HepG2 (cell line): ENCODE data around the gene UCK2. TPM values are rescaled to one million over a fixed set of nuclear protein-coding genes. Genes with fewer than 3 reads are reported as not detected.

ENCODE experiments used
- CHCHD3 ChIP-seq: sonication (generic); formaldehyde crosslinking; IDR thresholded peaks from 2 replicates; pipeline ENCODE4 v1.8.0; 2022; ENCODE audit warnings: mild to moderate bottlenecking, missing genetic modification reagents, moderate library complexity
- HDAC1 ChIP-seq: sonication (generic); formaldehyde crosslinking; IDR thresholded peaks from 2 replicates; pipeline ENCODE4 v1.5.1; 2020; ENCODE audit warnings: mild to moderate bottlenecking, missing genetic modification reagents
- KDM5B ChIP-seq: sonication (generic); formaldehyde crosslinking; IDR thresholded peaks from 2 replicates; pipeline ENCODE4 v1.4.0; 2020; ENCODE audit warnings: missing genetic modification reagents, mild to moderate bottlenecking, borderline replicate concordance
- KDM6A ChIP-seq: IDR thresholded peaks from 2 replicates; pipeline ENCODE4 v1.6.1; 2016; ENCODE audit warnings: low read depth
- SNAI1 ChIP-seq: sonication (generic); formaldehyde crosslinking; IDR thresholded peaks from 2 replicates; pipeline ENCODE4 v1.5.0; 2020; ENCODE audit warnings: mild to moderate bottlenecking, missing genetic modification reagents, borderline replicate concordance
- TMF1 ChIP-seq: sonication (generic); formaldehyde crosslinking; IDR thresholded peaks from 2 replicates; pipeline ENCODE4 v1.8.1; 2022; ENCODE audit warnings: low read depth, missing genetic modification reagents
- XBP1 ChIP-seq: sonication (generic); formaldehyde crosslinking; IDR thresholded peaks from 2 replicates; pipeline ENCODE4 v1.5.0; 2020; ENCODE audit warnings: missing genetic modification reagents
- ZNF331 ChIP-seq: sonication (generic); formaldehyde crosslinking; IDR thresholded peaks from 2 replicates; pipeline ENCODE4 v1.4.0; 2020; ENCODE audit warnings: missing genetic modification reagents
- polyA plus RNA-seq, 8 experiments: library from polyadenylated mRNA; depleted of rRNA in 3 of 8; stranded (reverse) in 7 of 8; unstranded in 1 of 8; fragments of >200 nt; fragmentation: Illumina TruSeq in 4 of 8; extraction: Trizol in 4 of 8; gene quantifications; 2 replicates each; pipeline versions ENCODE4 v1.2.1 to v1.2.3, GENCODE V29; 2011 to 2016; ENCODE audit warnings: low read depth in 4 of 8, missing spikeins in 1 of 8, mixed read lengths in 1 of 8; ENCODE audit not compliant: insufficient read depth in 1 of 8
- total RNA-seq, 5 experiments: library from RNA; depleted of rRNA; stranded (reverse); fragments of >200 nt; fragmentation: Illumina TruSeq; extraction: Trizol; gene quantifications; 2 replicates each; pipeline ENCODE4 v1.2.3, GENCODE V29; 2016; ENCODE audit warnings: low read depth in 1 of 5
- TF ChIP-seq, protein P1 (sequence below): sonication (generic); formaldehyde crosslinking; IDR thresholded peaks from 2 replicates; pipeline ENCODE4 v1.4.0; 2020; ENCODE audit warnings: missing genetic modification reagents
- TF ChIP-seq, protein P2 (sequence below): sonication (generic); formaldehyde crosslinking; IDR thresholded peaks from 2 replicates; pipeline ENCODE4 v1.4.0; 2020; ENCODE audit warnings: missing genetic modification reagents
- TF ChIP-seq, protein P3 (sequence below): sonication (generic); formaldehyde crosslinking; IDR thresholded peaks from 2 replicates; pipeline ENCODE4 v1.8.1; 2023; ENCODE audit warnings: mild to moderate bottlenecking, moderate library complexity, missing genetic modification reagents
- TF ChIP-seq, protein P4 (sequence below): sonication (generic); formaldehyde crosslinking; IDR thresholded peaks from 2 replicates; pipeline ENCODE4 v1.9.0; 2021; ENCODE audit warnings: missing genetic modification reagents, mild to moderate bottlenecking, borderline replicate concordance
- TF ChIP-seq, protein P5 (sequence below): IDR thresholded peaks from 2 replicates; pipeline ENCODE4 v1.6.1; 2016; ENCODE audit warnings: control low read depth
- TF ChIP-seq, protein P6 (sequence below), 2 experiments: IDR thresholded peaks; 2 replicates each; pipeline ENCODE4 v1.6.1; 2011 to 2012; ENCODE audit warnings: low read length in 2 of 2, borderline replicate concordance in 1 of 2, low read depth in 1 of 2, mild to moderate bottlenecking in 1 of 2, moderate library complexity in 1 of 2
- TF ChIP-seq, protein P7 (sequence below): fragments of 450-650 bp; IDR thresholded peaks from 2 replicates; pipeline ENCODE4 v1.6.1; 2016

UCK2 gene
- total and polyA plus RNA-seq, 2 of the 13 experiments (the other 11 are each of a cell fraction or from before 2014, with no cell fraction given), result 64.3 to 78.0 TPM

DNA sequence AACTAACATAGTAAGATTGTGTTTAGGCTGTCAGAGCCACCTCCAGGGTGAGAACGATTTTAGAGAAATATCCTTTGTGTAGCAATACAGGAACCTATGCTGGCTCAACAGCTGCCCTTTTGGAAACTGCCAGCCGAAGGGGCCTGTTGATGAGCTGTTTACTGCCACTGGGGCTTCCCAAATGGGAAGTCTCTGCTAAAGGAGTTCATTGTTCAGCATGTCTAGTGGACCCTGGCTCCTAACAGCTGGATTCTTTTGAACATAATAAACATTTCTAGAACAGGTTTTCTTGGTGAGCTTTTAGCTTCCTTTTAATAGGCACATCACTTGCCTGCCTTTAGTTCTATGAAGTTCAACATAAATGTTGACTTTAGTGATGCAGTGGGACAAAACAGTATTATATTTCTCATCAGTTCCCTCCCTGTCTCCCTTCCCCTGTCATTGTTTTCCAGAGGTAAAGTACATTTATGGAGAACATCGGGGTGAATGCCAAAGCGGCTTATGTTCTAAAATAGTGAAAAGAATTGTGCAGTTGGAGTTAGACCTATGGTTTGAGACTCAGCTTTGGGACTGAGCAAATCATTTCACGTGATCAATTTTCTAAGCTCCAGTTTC, 57.4 kb downstream of the UCK2 start (continued):
- TF ChIP-seq, protein P1, sequence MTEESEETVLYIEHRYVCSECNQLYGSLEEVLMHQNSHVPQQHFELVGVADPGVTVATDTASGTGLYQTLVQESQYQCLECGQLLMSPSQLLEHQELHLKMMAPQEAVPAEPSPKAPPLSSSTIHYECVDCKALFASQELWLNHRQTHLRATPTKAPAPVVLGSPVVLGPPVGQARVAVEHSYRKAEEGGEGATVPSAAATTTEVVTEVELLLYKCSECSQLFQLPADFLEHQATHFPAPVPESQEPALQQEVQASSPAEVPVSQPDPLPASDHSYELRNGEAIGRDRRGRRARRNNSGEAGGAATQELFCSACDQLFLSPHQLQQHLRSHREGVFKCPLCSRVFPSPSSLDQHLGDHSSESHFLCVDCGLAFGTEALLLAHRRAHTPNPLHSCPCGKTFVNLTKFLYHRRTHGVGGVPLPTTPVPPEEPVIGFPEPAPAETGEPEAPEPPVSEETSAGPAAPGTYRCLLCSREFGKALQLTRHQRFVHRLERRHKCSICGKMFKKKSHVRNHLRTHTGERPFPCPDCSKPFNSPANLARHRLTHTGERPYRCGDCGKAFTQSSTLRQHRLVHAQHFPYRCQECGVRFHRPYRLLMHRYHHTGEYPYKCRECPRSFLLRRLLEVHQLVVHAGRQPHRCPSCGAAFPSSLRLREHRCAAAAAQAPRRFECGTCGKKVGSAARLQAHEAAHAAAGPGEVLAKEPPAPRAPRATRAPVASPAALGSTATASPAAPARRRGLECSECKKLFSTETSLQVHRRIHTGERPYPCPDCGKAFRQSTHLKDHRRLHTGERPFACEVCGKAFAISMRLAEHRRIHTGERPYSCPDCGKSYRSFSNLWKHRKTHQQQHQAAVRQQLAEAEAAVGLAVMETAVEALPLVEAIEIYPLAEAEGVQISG (CRISPR knock-in tag), result no peak
- TF ChIP-seq, protein P2, sequence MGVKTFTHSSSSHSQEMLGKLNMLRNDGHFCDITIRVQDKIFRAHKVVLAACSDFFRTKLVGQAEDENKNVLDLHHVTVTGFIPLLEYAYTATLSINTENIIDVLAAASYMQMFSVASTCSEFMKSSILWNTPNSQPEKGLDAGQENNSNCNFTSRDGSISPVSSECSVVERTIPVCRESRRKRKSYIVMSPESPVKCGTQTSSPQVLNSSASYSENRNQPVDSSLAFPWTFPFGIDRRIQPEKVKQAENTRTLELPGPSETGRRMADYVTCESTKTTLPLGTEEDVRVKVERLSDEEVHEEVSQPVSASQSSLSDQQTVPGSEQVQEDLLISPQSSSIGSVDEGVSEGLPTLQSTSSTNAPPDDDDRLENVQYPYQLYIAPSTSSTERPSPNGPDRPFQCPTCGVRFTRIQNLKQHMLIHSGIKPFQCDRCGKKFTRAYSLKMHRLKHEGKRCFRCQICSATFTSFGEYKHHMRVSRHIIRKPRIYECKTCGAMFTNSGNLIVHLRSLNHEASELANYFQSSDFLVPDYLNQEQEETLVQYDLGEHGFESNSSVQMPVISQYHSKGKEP (CRISPR knock-in tag), result no peak
- TF ChIP-seq HDAC1 (CRISPR knock-in tag) (no peak), ZNF331 (CRISPR knock-in tag) (no peak; the same call in 1 of the 2 replicates), XBP1 (CRISPR knock-in tag) (no peak), KDM6A (CRISPR knock-in tag) (no peak), TMF1 (CRISPR knock-in tag) (no peak), SNAI1 (no peak), KDM5B (CRISPR knock-in tag) (no peak), CHCHD3 (CRISPR knock-in tag) (no peak)
- TF ChIP-seq, protein P3, sequence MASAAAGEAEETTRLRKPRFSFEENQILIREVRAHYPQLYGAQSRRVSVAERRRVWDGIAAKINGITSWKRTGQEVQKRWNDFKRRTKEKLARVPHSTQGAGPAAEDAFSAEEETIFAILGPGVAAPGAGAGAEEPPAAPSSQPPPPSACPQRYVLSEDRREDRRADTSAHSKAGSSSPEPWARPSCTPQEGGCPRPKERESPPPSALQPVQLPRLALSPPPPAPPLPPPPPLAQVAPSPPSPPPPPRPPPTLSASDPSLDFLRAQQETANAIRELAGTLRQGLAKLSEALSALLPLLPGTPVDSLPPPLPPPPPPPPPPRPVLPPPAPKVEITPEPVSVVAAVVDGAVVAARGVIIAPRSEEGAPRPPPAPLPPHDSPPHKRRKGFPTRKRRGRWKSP, result no peak
- TF ChIP-seq, protein P4, sequence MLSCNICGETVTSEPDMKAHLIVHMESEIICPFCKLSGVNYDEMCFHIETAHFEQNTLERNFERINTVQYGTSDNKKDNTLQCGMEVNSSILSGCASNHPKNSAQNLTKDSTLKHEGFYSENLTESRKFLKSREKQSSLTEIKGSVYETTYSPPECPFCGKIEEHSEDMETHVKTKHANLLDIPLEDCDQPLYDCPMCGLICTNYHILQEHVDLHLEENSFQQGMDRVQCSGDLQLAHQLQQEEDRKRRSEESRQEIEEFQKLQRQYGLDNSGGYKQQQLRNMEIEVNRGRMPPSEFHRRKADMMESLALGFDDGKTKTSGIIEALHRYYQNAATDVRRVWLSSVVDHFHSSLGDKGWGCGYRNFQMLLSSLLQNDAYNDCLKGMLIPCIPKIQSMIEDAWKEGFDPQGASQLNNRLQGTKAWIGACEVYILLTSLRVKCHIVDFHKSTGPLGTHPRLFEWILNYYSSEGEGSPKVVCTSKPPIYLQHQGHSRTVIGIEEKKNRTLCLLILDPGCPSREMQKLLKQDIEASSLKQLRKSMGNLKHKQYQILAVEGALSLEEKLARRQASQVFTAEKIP, result no peak
- TF ChIP-seq, protein P5, sequence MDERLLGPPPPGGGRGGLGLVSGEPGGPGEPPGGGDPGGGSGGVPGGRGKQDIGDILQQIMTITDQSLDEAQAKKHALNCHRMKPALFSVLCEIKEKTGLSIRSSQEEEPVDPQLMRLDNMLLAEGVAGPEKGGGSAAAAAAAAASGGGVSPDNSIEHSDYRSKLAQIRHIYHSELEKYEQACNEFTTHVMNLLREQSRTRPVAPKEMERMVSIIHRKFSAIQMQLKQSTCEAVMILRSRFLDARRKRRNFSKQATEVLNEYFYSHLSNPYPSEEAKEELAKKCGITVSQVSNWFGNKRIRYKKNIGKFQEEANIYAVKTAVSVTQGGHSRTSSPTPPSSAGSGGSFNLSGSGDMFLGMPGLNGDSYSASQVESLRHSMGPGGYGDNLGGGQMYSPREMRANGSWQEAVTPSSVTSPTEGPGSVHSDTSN (CRISPR knock-in tag), result no peak
- TF ChIP-seq, protein P6, sequence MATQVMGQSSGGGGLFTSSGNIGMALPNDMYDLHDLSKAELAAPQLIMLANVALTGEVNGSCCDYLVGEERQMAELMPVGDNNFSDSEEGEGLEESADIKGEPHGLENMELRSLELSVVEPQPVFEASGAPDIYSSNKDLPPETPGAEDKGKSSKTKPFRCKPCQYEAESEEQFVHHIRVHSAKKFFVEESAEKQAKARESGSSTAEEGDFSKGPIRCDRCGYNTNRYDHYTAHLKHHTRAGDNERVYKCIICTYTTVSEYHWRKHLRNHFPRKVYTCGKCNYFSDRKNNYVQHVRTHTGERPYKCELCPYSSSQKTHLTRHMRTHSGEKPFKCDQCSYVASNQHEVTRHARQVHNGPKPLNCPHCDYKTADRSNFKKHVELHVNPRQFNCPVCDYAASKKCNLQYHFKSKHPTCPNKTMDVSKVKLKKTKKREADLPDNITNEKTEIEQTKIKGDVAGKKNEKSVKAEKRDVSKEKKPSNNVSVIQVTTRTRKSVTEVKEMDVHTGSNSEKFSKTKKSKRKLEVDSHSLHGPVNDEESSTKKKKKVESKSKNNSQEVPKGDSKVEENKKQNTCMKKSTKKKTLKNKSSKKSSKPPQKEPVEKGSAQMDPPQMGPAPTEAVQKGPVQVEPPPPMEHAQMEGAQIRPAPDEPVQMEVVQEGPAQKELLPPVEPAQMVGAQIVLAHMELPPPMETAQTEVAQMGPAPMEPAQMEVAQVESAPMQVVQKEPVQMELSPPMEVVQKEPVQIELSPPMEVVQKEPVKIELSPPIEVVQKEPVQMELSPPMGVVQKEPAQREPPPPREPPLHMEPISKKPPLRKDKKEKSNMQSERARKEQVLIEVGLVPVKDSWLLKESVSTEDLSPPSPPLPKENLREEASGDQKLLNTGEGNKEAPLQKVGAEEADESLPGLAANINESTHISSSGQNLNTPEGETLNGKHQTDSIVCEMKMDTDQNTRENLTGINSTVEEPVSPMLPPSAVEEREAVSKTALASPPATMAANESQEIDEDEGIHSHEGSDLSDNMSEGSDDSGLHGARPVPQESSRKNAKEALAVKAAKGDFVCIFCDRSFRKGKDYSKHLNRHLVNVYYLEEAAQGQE (IDR thresholded peaks at IDR 0.05; ENCODE audit: borderline replicate concordance in 1 of 2, low read depth in 1 of 2, low read length in 2 of 2), result no peak
- TF ChIP-seq, protein P7, sequence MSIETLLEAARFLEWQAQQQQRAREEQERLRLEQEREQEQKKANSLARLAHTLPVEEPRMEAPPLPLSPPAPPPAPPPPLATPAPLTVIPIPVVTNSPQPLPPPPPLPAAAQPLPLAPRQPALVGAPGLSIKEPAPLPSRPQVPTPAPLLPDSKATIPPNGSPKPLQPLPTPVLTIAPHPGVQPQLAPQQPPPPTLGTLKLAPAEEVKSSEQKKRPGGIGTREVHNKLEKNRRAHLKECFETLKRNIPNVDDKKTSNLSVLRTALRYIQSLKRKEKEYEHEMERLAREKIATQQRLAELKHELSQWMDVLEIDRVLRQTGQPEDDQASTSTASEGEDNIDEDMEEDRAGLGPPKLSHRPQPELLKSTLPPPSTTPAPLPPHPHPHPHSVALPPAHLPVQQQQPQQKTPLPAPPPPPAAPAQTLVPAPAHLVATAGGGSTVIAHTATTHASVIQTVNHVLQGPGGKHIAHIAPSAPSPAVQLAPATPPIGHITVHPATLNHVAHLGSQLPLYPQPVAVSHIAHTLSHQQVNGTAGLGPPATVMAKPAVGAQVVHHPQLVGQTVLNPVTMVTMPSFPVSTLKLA, result no peak
